Skeletal muscle tissue (tissue), 4 donors: ENCODE measurements around the gene CELA2B. TPM values are rescaled to one million over a fixed set of nuclear protein-coding genes. Genes with fewer than 3 reads are reported as not detected.
"Not testable (repeated sequence)": the region's sequence is repeated elsewhere in the genome, so short reads cannot be mapped to it uniquely, and the experiment has no call there.

Experiments used
- H3K27ac ChIP-seq: one replicate; pipeline ENCODE4 v1.7.0; 2013; ENCODE audit warnings: mild to moderate bottlenecking, low read depth, low read length, inconsistent platforms
- H3K27me3 ChIP-seq, 3 donors: one replicate each; pipeline ENCODE4 v1.7.0; 2013; ENCODE audit warnings: low read length in 3 of 3; ENCODE audit not compliant: control insufficient read depth in 3 of 3, insufficient read depth in 3 of 3
- H3K36me3 ChIP-seq, 3 donors: one replicate each; pipeline ENCODE4 v1.7.0; 2013; ENCODE audit warnings: low read length in 3 of 3; ENCODE audit not compliant: control insufficient read depth in 3 of 3, insufficient read depth in 3 of 3
- H3K4me1 ChIP-seq, 3 donors: one replicate each; pipeline ENCODE4 v1.7.0; 2013; ENCODE audit warnings: low read length in 3 of 3, mild to moderate bottlenecking in 3 of 3; ENCODE audit not compliant: control insufficient read depth in 3 of 3, insufficient read depth in 3 of 3
- H3K4me3 ChIP-seq, 3 donors: one replicate each; pipeline ENCODE4 v1.7.0; 2013; ENCODE audit warnings: low read length in 3 of 3
- H3K9ac ChIP-seq, 3 donors: one replicate each; pipeline ENCODE4 v1.7.0; 2013; ENCODE audit warnings: low read length in 3 of 3, mild to moderate bottlenecking in 3 of 3, moderate library complexity in 2 of 3, low read depth in 1 of 3
- H3K9me3 ChIP-seq, 3 donors: one replicate each; pipeline ENCODE4 v1.7.0; 2013; ENCODE audit warnings: low read length in 3 of 3; ENCODE audit not compliant: control insufficient read depth in 3 of 3
- total RNA-seq: library from RNA; depleted of rRNA; stranded (reverse); fragments of >200 nt; gene quantifications from one replicate; pipeline ENCODE4 v1.2.3, GENCODE V29; 2014
- donor health status: Osteomylitis.

Gene CELA2B
- total RNA-seq, 1 donor from 2014 or later: 1.6 TPM

DNA sequence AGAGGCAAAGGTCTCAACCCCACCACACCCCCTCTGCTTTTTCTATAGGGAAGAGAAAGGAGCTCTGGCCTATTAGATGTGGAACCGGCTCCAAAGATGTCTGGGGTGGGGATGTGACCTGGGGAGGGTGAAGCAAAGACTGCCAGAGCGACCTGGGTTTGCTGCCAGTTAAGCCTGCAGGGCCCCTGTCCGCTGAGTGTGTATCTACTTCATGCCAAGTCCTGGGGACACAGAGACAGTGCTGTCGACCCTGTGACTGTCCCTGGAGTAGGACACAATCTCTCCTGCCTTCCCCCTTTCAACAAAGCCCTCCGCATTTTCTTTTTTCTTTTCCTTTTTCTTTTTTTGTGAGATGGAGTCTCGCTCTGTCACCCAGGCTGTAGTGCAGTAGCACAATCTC is 6.6 kb downstream of the CELA2B start:
- H3K36me3 ChIP-seq, H3K27me3 ChIP-seq, H3K4me1 ChIP-seq, H3K9ac ChIP-seq, H3K4me3 ChIP-seq, H3K9me3 ChIP-seq, H3K27ac ChIP-seq: not testable (repeated sequence)

- not testable (repeated sequence) for H3K4me3 ChIP-seq, H3K9ac ChIP-seq, H3K36me3 ChIP-seq, H3K4me1 ChIP-seq, H3K27me3 ChIP-seq, H3K9me3 ChIP-seq, H3K27ac ChIP-seq
Observed at GRCh38 chr1:15482983-15483543, 7.2 kb downstream of the CELA2B start.

GRCh38 chr1:15483971-15484370 is 8.1 kb downstream of the CELA2B start:
- Histone ChIP-seq H3K36me3 (no peaks in the 10 kb centered on the region), H3K4me1 (no peaks in the 10 kb centered on the region), H3K27ac (no peak overlapping the region), H3K4me3 (no peak overlapping the region), H3K9me3 (no peaks in the 10 kb centered on the region), H3K27me3 (no peaks in the 10 kb centered on the region), H3K9ac (no peak overlapping the region)

DNA sequence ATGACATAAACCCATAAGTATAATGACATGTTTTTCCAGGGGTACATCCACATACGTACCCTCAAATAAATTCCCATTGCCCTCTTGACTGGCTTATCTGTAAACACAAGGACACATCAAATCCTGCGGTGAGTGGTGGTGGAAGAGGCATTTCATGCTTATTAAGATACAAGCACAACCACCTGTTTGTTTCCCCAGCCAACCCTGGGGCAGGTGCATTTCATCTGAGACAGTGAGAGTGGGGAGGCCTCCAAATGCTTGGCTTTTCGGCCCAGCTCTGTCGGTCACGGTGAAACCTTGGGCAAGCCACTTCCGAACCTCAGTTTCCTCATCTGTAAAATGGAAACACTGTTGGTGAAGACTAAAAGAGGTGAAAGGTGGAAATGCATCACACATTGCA is 8.5 kb downstream of the CELA2B start:
- H3K4me1 ChIP-seq, H3K27me3 ChIP-seq, H3K36me3 ChIP-seq, H3K27ac ChIP-seq, H3K9ac ChIP-seq, H3K9me3 ChIP-seq, H3K4me3 ChIP-seq: not testable (repeated sequence)

GRCh38 chr1:15485636-15486035 is 9.7 kb downstream of the CELA2B start:
- H3K36me3 ChIP-seq: no peaks in the 10 kb centered on the region
- no peak overlapping the region for H3K9ac ChIP-seq
- no peaks in the 10 kb centered on the region for H3K4me1 ChIP-seq
- no peak overlapping the region for H3K4me3 ChIP-seq
- H3K27me3 ChIP-seq: no peaks in the 10 kb centered on the region
- no peak overlapping the region for H3K27ac ChIP-seq
- no peaks in the 10 kb centered on the region for H3K9me3 ChIP-seq

- not testable (repeated sequence) for H3K9ac ChIP-seq, H3K36me3 ChIP-seq, H3K27ac ChIP-seq, H3K27me3 ChIP-seq, H3K9me3 ChIP-seq, H3K4me3 ChIP-seq, H3K4me1 ChIP-seq
Observed at GRCh38 chr1:15486844-15487610, 11.1 kb downstream of the CELA2B start.

DNA sequence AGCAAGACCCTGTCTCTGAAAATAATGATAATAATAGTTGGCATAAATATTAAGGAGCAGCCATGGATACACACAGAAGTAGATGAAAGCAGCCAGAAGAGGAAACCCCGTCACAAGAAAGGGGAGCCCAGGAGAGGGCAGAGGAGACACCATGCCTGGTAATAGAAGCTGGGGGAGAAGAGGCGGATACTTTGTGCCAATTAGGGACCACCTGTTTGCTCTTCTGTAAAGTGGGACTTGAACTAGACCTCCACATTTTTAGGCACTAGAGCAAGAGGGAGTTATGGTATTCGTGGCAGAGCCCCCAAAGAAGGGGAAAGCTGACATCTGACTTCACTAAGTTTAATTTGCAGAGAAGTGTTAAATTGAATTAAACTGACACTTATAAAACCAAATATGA is 12.5 kb downstream of the CELA2B start:
- H3K9ac ChIP-seq: no peak overlapping the region
- no peak overlapping the region for H3K27ac ChIP-seq
- no peaks in the 10 kb centered on the region for H3K4me1 ChIP-seq
- no peaks in the 10 kb centered on the region for H3K9me3 ChIP-seq
- peaks cover 12 to 14% (median 13%) of the 10 kb centered on the region in 3 donors for H3K36me3 ChIP-seq
- no peaks in the 10 kb centered on the region for H3K27me3 ChIP-seq
- no peak overlapping the region for H3K4me3 ChIP-seq

- Histone ChIP-seq H3K36me3 (peaks cover 19 to 22% (median 21%) of the 10 kb centered on the region in 3 donors), H3K9me3 (no peaks in the 10 kb centered on the region), H3K4me1 (no peaks in the 10 kb centered on the region), H3K9ac (no peak overlapping the region), H3K4me3 (no peak overlapping the region), H3K27ac (no peak overlapping the region), H3K27me3 (no peaks in the 10 kb centered on the region)
Observed at GRCh38 chr1:15489052-15489736, 13.3 kb downstream of the CELA2B start.

GRCh38 chr1:15491010-15491409 is 15.1 kb downstream of the CELA2B start:
- not testable (repeated sequence) for H3K4me3 ChIP-seq
- H3K36me3 ChIP-seq: peaks cover 26 to 28% (median 27%) of the 10 kb centered on the region in 3 donors

GRCh38 chr1:15492596-15492995 is 16.7 kb downstream of the CELA2B start:
- Histone ChIP-seq H3K4me1 (no peaks in the 10 kb centered on the region), H3K4me3 (no peak overlapping the region), H3K27ac (no peak overlapping the region), H3K27me3 (no peaks in the 10 kb centered on the region), H3K36me3 (peaks cover 26 to 29% (median 28%) of the 10 kb centered on the region in 3 donors), H3K9me3 (no peaks in the 10 kb centered on the region), H3K9ac (no peak overlapping the region)

More at GRCh38 chr1:15491010-15491409, 15.1 kb downstream of the CELA2B start:
- H3K9ac ChIP-seq, H3K4me1 ChIP-seq, H3K27ac ChIP-seq, H3K27me3 ChIP-seq, H3K9me3 ChIP-seq: not testable (repeated sequence)
